Fibroblast of skin of left biceps (primary cell): ENCODE data around the gene PDE9A.

Experiments
- DNase-seq, 2 experiments: peaks; one replicate each; pipeline ENCODE4 v3.0.0-alpha.2; 2013; ENCODE audit warnings: low read depth in 2 of 2

Gene PDE9A

GRCh38 chr21:42657676-42658319 lies 4.4 kb downstream of the PDE9A start:
- no peak for DNase-seq

DNA sequence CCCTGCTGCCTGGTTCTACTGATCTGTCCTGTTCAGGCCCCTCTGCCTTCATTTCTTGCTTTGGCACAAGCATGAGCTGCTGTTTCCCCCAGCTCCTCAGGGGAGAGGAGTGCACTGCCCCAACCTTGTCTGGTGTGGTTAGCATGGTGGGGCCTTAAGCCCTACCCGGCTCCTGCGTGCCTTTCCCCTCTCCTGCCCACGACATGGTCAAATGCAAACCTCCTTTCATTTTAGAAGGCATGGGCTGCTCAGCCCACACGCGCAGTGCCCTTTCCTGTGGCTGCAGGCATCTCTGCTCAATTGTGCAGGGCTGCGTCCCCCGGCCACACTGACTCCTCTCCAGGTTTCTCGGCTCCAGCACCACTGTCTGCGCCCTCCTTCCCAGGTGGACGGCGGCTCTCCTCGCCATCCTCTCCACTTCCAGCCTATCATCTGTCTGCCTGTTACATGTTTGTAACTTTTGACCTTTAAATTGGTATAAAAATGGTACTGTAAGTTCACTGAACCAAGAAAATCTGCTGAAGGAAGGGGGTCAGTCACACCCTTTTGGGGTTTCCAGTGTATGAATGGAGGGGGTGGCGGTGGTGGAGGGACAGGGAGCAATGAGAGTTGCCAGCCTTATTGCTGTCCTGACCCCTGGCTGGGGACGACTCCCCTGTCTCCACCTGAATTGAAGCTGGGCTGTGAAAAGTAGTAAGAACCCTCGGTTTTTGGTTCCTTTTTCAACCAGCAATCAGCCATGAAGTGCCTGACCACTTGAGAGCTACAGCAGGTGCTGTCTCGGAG lies 5.1 kb downstream of the PDE9A start:
- no peak for DNase-seq

GRCh38 chr21:42659416-42660117 lies 6.1 kb downstream of the PDE9A start:
- no peak for DNase-seq

GRCh38 chr21:42660118-42660470 lies 6.7 kb downstream of the PDE9A start:
- DNase-seq: no peak

GRCh38 chr21:42661688-42662429 lies 8.4 kb downstream of the PDE9A start:
- DNase-seq: no peak

- DNase-seq: no peak
Measured at GRCh38 chr21:42662430-42663199, 9.2 kb downstream of the PDE9A start.

DNA sequence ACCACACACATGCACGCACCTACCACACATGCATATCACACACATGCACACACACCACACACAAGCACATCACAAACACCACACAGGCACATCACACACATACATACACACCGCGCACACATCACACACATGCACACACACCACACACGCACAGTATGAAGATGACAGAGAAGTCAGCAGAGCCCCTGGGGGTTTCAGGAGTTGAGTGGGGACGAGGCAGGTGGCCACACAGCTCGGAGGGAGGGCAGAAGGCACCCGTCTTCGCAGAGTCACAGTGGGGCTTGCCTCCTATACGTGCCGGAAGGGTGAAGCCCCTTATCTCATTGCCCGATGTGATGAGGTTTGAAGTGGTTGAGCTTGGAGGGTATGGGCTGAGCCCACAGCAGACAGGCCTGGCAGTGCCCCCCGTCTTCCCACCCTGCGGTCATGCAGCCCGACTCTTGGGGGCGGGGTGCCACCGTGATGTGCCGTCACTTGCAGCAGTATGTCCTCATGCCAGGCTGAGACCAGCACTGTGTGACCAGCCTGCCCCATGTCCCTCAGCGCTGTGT lies 9.9 kb downstream of the PDE9A start:
- DNase-seq: no peak

- no peak for DNase-seq
Measured at GRCh38 chr21:42663860-42664535, 10.6 kb downstream of the PDE9A start.

- no peak for DNase-seq
Measured at GRCh38 chr21:42664614-42665013, 11.2 kb downstream of the PDE9A start.

GRCh38 chr21:42665026-42665425 lies 11.6 kb downstream of the PDE9A start:
- no peak for DNase-seq

- DNase-seq: no peak
Measured at GRCh38 chr21:42665484-42665883, 12.1 kb downstream of the PDE9A start.

GRCh38 chr21:42666023-42666747 lies 12.8 kb downstream of the PDE9A start:
- DNase-seq: no peak

- no peak for DNase-seq
Measured at GRCh38 chr21:42666925-42667324, 13.5 kb downstream of the PDE9A start.

- DNase-seq: no peak
Measured at GRCh38 chr21:42668298-42668992, 15.0 kb downstream of the PDE9A start.

DNA sequence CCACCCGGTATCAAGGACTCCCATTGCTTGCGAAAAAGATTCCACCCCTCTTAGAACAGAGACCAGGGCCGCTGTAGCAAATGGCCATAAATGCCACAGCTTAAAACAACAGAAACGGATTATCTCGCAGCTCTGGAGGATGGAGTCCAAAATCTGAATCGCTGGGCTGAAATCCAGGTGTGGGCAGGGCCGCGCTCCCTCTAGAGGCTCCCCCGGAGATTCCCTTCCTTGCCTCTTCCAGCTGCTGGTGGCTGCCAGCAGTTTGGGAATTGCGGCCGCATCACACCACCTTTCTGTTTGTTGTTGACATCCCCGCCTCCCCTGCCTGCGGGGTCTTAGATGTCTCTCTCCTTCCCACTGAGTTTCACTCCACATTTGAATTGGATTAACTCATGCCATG lies 15.6 kb downstream of the PDE9A start:
- DNase-seq: no peak

DNA sequence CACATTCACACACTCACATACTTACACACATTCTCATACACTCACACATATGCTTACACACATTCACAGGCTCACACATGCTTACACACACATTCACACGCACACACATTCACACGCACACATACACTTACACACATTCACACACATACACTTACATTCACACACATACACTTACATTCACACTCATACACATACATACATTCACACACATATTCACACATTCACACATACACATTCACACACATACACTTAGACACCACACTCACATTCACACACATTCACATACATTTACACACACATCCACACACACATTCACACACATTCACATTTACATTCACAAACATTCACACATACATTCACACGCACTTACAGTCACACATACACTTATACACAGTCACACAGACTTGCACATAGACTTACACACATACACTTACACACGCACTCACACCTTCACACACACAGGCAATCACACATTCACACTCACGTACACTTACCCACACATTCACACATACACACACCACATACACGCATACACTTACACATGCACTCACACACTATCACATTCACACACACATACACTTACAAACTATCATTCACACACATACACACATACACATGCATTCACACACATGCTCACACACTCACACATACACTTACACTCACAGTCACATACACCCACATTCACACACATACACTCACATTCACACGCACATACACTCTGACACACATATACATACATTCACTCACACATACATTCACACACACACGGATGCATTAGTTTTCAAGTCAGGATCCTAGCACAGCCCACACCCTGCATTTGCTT lies 16.8 kb downstream of the PDE9A start:
- no peak for DNase-seq

- no peak for DNase-seq
Measured at GRCh38 chr21:42670884-42671283, 17.5 kb downstream of the PDE9A start.
